K562 (cell line): ENCODE results near the gene VWC2L. TPM values are rescaled to one million over a fixed set of nuclear protein-coding genes. Genes with fewer than 3 reads are reported as not detected.

Experiments
- ATAC-seq: fragments of 200-7000 bp; cut with Tn5 transposase; 3 replicates; pipeline ENCODE4 v1.9.1; 2020; ENCODE audit warnings: moderate library complexity
- BruUV-seq: library from RNA; stranded (reverse); fragments of 400-500 nt; replicated peaks from 2 replicates; lab custom pipeline; 2021; lab: Mats Ljungman, UMichigan
- CTCF ChIA-PET: fragments of 300-600 bp; formaldehyde crosslinking; extraction: SDS; loops from one replicate; lab custom pipeline; 2021; ENCODE audit warnings: low intra/inter-chr PET ratio; lab: Yijun Ruan, JAX
- POLR2A ChIA-PET: fragments of 300-600, 350-650 bp; sonication (Branson Sonifier 250); formaldehyde crosslinking; extraction: SDS; loops from one replicate; lab custom pipeline; 2021; ENCODE audit warnings: antibody characterized with exemption, inconsistent platforms; lab: Yijun Ruan, JAX
- DNase-seq, 4 experiments: peaks; one replicate each; pipeline versions ENCODE4 v3.0.0 to v3.0.0-alpha.2; 2011 to 2018; ENCODE audit warnings: low spot score in 3 of 4, mixed read lengths in 3 of 4; ENCODE audit errors: extremely low read depth in 1 of 4
- FAIRE-seq: peaks from 2 replicates; lab custom pipeline; 2011; peaks lifted over from hg19 to GRCh38; lab: Jason Lieb, UNC
- H2AFZ ChIP-seq: 2 replicates; pipeline ENCODE4 v1.6.0; 2011; ENCODE audit warnings: low read depth, low read length, control low read depth, inconsistent platforms
- H3K27ac ChIP-seq: fragments of 200-600 bp; 3 replicates; pipeline ENCODE4 v1.8.0; 2011; ENCODE audit warnings: low read depth, mild to moderate bottlenecking, control low read depth, inconsistent platforms, low read length, moderate library complexity, mixed read lengths; ENCODE audit errors: extremely low read depth
- H3K27me3 ChIP-seq, 2 experiments: fragments of 300-600 bp in 1 of 2; 2 replicates in 1 of 2; 3 replicates in 1 of 2; pipeline versions ENCODE4 v1.6.0 to v1.8.0; 2011; ENCODE audit warnings: inconsistent platforms in 2 of 2, low read length in 2 of 2, mild to moderate bottlenecking in 1 of 2, mixed read lengths in 1 of 2, moderate library complexity in 1 of 2; ENCODE audit not compliant: control insufficient read depth in 2 of 2, insufficient read depth in 2 of 2
- H3K36me3 ChIP-seq: fragments of 300-600 bp; 3 replicates; pipeline ENCODE4 v1.8.0; 2011; ENCODE audit warnings: mild to moderate bottlenecking, low read length, inconsistent platforms; ENCODE audit not compliant: control insufficient read depth, insufficient read depth
- H3K4me1 ChIP-seq, 2 experiments: fragments of 200-600 bp in 1 of 2; replicated peaks in 1 of 2; 2 replicates in 1 of 2; 3 replicates in 1 of 2; pipeline versions ENCODE4 v1.5.1 to v1.8.0; 2011; ENCODE audit warnings: inconsistent platforms in 2 of 2, low read length in 2 of 2, mild to moderate bottlenecking in 1 of 2, mixed read lengths in 1 of 2, moderate library complexity in 1 of 2; ENCODE audit not compliant: control insufficient read depth in 2 of 2, insufficient read depth in 2 of 2
- H3K4me2 ChIP-seq: 2 replicates; pipeline ENCODE4 v1.6.1; 2011; ENCODE audit warnings: low read length, control low read depth, inconsistent platforms, mixed read lengths; ENCODE audit not compliant: insufficient read depth
- H3K4me3 ChIP-seq: fragments of 200-600 bp; sonication (generic), shearing (Covaris generic); 2 replicates; pipeline ENCODE4 v1.5.1; 2016; ENCODE audit warnings: control low read depth, inconsistent platforms
- H3K79me2 ChIP-seq: fragments of 200-600 bp; 3 replicates; pipeline ENCODE4 v1.8.0; 2011; ENCODE audit warnings: low read length, inconsistent platforms; ENCODE audit not compliant: control insufficient read depth, insufficient read depth
- H3K9ac ChIP-seq, 2 experiments: 2 replicates each; pipeline versions ENCODE4 v1.6.0 to v1.6.1; 2011; ENCODE audit warnings: low read depth in 2 of 2, low read length in 2 of 2, control low read depth in 1 of 2, inconsistent platforms in 1 of 2, mild to moderate bottlenecking in 1 of 2, mixed read lengths in 1 of 2; ENCODE audit not compliant: insufficient read depth in 1 of 2
- H3K9me1 ChIP-seq: one replicate; pipeline ENCODE4 v1.6.0; 2011; ENCODE audit warnings: inconsistent platforms, mild to moderate bottlenecking, low read length, moderate library complexity; ENCODE audit not compliant: control insufficient read depth, insufficient read depth
- H3K9me3 ChIP-seq: replicated peaks from 2 replicates; pipeline ENCODE4 v1.5.1; 2011; ENCODE audit warnings: low read depth, low read length, inconsistent platforms; ENCODE audit not compliant: control insufficient read depth, insufficient read depth
- H4K20me1 ChIP-seq: replicated peaks from 2 replicates; pipeline ENCODE4 v1.6.1; 2011; ENCODE audit warnings: low read length, inconsistent platforms, mixed read lengths; ENCODE audit not compliant: control insufficient read depth, insufficient read depth
- CUX1 ChIP-seq: fragments of 200-800 bp; sonication (Bioruptor generic); IDR thresholded peaks from 2 replicates; pipeline ENCODE4 v1.6.1; 2016; ENCODE audit warnings: missing genetic modification characterization, missing compliant biosample characterization
- CXXC5 ChIP-seq: fragments of 250-450 bp; sonication (Bioruptor Pico); IDR thresholded peaks from 2 replicates; pipeline ENCODE4 v1.8.0; 2022; ENCODE audit warnings: inconsistent platforms, mild to moderate bottlenecking, moderate library complexity
- FOXJ3 ChIP-seq: sonication (generic); formaldehyde crosslinking; IDR thresholded peaks from 2 replicates; pipeline ENCODE4 v1.4.0; 2020; ENCODE audit warnings: mild to moderate bottlenecking, missing genetic modification reagents
- MTA3 ChIP-seq: fragments of 450-650 bp; formaldehyde crosslinking; IDR thresholded peaks from 2 replicates; pipeline ENCODE4 v1.6.1; 2017; ENCODE audit warnings: mild to moderate bottlenecking, borderline replicate concordance
- MYC ChIP-seq, 2 experiments: fragments of 250-450 bp in 1 of 2; sonication (Bioruptor Pico) in 1 of 2; IDR thresholded peaks; 2 replicates each; pipeline versions ENCODE4 v1.5.1 to v1.6.1; 2012 to 2021; ENCODE audit warnings: low read depth in 2 of 2, borderline replicate concordance in 1 of 2, improper control_type of control experiment in 1 of 2, low read length in 1 of 2, mild to moderate bottlenecking in 1 of 2, moderate library complexity in 1 of 2
- REST ChIP-seq, 2 experiments: fragments of 450-650 bp; formaldehyde crosslinking in 1 of 2; IDR thresholded peaks; 2 replicates each; pipeline versions ENCODE4 v1.4.0 to v1.6.1; 2014 to 2020; ENCODE audit warnings: mild to moderate bottlenecking in 2 of 2, borderline replicate concordance in 1 of 2, low read depth in 1 of 2
- ZBTB26 ChIP-seq: fragments of 450-650 bp; formaldehyde crosslinking; IDR thresholded peaks from 2 replicates; pipeline ENCODE4 v1.4.0; 2022; ENCODE audit warnings: missing genetic modification characterization
- WGBS: fragments of 100-300 bp; shearing (Covaris generic); methylation state at CpG from one replicate; pipeline ENCODE4 v1.1.6; 2016; ENCODE audit warnings: low coverage, mixed read lengths; ENCODE audit not compliant: insufficient coverage; ENCODE audit errors: missing lambda C conversion rate; 5-methylcytosine and 5-hydroxymethylcytosine counted together
- in situ Hi-C: fragments of 300-500 bp; cut with MboI; formaldehyde crosslinking; loops from 4 replicates; pipeline ENCODE4 v1.15.0; 2018; ENCODE audit warnings: inconsistent platforms, mixed read lengths
- intact Hi-C: fragments of 100-400 bp; cut with micrococcal nuclease; formaldehyde crosslinking; loops from 2 replicates; pipeline ENCODE4 v1.14.2; 2022
- polyA plus RNA-seq, 8 experiments: library from polyadenylated mRNA; depleted of rRNA in 4 of 8; stranded (reverse) in 5 of 8; unstranded in 3 of 8; fragments of >200 nt; fragmentation: Nextera tagmentation in 2 of 8; fragmentation: Illumina TruSeq in 1 of 8; extraction: Ambion mirVana in 2 of 8; extraction: Trizol in 1 of 8; gene quantifications; 2 replicates each; pipeline versions ENCODE4 v1.2.1 to v1.2.3, GENCODE V29; 2011 to 2014; ENCODE audit warnings: inconsistent platforms in 1 of 8, missing spikeins in 1 of 8
- total RNA-seq, 7 experiments: library from RNA; depleted of rRNA in 6 of 7; stranded (reverse); fragments of >200 nt in 6 of 7; fragmentation: Illumina TruSeq in 2 of 7; extraction: Trizol in 2 of 7; gene quantifications; 2 replicates each; pipeline versions ENCODE4 v1.2.1 to v1.2.3, GENCODE V29; 2011 to 2021; ENCODE audit warnings: low replicate concordance in 1 of 7

VWC2L gene
- total and polyA plus RNA-seq, 9 of the 15 experiments (the other 6 are each of a cell fraction or from before 2014, with no cell fraction given) = not detected

GRCh38 chr2:214497489-214497888, 86.6 kb downstream of the VWC2L start:
- no peaks in the 10 kb centered on the region for H3K36me3 ChIP-seq
- FAIRE-seq (no peak), ATAC-seq (no peak), DNase-seq (no peak)
- in situ Hi-C loops = no loop called here
- CTCF ChIA-PET = no interaction called here
- no peak overlapping the region for H3K9ac ChIP-seq
- no peak overlapping the region for H3K27ac ChIP-seq
- H3K9me3 ChIP-seq = no peaks in the 10 kb centered on the region
- intact Hi-C loops = no loop called here
- H3K9me1 ChIP-seq = no peaks in the 10 kb centered on the region
- POLR2A ChIA-PET = no interaction called here
- H3K4me3 ChIP-seq = no peak overlapping the region
- no peak overlapping the region for H2AFZ ChIP-seq
- no peaks in the 10 kb centered on the region for H3K27me3 ChIP-seq
- H3K79me2 ChIP-seq = no peaks in the 10 kb centered on the region
- no peaks in the 10 kb centered on the region for H4K20me1 ChIP-seq
- H3K4me2 ChIP-seq = no peak overlapping the region
- 0% methylated on average over 3 of the region's 3 CpGs for WGBS
- no TSS peak for BruUV-seq
- H3K4me1 ChIP-seq = no peaks in the 10 kb centered on the region
- TF ChIP-seq CXXC5 (CRISPR knock-in tag) (no peak), FOXJ3 (CRISPR knock-in tag) (no peak), MYC (IDR thresholded peaks at IDR 0.05; ENCODE audit: low read depth, low read length) (no peak), MYC (CRISPR knock-in tag; IDR thresholded peaks at IDR 0.05; ENCODE audit: borderline replicate concordance, low read depth) (no peak), MTA3 (no peak), REST (IDR thresholded peaks at IDR 0.05; ENCODE audit: borderline replicate concordance) (no peak), REST (CRISPR knock-in tag; IDR thresholded peaks at IDR 0.05; ENCODE audit: low read depth) (no peak), CUX1 (CRISPR knock-in tag) (no peak), ZBTB26 (no peak)
